Activated CD4-positive, alpha-beta T cell treated with anti-CD3 and anti-CD28 coated beads for 48 hours (primary cell): ENCODE measurements around the gene PTPN11.

ENCODE experiments used
- DNase-seq: peaks from one replicate; pipeline ENCODE4 v3.0.0-alpha.2; 2020

Gene PTPN11

GRCh38 chr12:112555621-112556233, 137.0 kb downstream of the PTPN11 start:
- no peak for DNase-seq

GRCh38 chr12:112557951-112558630, 139.3 kb downstream of the PTPN11 start:
- DNase-seq = no peak
